ENCODE data around the gene MAP2K2.

DNA sequence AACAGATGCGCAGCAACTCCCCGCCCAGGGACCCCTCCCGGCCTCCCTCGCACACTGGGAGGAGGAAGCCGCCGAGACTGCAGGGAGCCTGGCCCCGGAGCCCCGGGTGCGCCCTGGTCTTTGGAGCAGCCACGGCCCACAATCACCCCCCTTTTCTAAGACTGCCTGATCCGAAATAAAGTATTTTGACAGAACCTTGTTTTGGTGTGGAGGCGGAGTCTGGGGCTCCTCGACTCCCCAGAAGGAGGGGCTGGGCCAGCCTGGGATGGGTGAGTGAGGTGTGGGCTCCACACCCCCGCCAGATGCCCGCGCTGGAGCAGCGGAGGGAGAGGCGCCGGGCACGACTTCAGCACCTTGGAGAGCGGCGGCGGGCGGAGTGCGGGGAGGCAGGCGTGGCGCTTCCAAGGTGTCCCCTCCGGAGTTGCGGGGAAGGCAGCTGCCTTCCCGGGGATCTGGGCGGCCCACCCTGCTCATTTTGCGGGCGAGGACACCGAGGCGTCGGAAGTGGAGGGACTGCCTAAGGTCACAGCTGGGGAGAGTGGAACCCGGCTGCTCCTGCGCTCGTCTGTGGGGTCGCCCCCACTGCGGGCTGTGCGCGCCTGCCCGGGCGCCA is 49.0 kb upstream of the MAP2K2 start:
- TF ChIP-seq REST (IDR thresholded peaks at IDR 0.05; ENCODE audit: insufficient read depth in 1 of 2, low read depth in 2 of 2, low read length in 1 of 2) (peak; percentile 99), POLR2AphosphoS5 (IDR thresholded peaks at IDR 0.05; ENCODE audit: low read depth, low read length) (no peak)
- TF ChIP-seq, protein P1, sequence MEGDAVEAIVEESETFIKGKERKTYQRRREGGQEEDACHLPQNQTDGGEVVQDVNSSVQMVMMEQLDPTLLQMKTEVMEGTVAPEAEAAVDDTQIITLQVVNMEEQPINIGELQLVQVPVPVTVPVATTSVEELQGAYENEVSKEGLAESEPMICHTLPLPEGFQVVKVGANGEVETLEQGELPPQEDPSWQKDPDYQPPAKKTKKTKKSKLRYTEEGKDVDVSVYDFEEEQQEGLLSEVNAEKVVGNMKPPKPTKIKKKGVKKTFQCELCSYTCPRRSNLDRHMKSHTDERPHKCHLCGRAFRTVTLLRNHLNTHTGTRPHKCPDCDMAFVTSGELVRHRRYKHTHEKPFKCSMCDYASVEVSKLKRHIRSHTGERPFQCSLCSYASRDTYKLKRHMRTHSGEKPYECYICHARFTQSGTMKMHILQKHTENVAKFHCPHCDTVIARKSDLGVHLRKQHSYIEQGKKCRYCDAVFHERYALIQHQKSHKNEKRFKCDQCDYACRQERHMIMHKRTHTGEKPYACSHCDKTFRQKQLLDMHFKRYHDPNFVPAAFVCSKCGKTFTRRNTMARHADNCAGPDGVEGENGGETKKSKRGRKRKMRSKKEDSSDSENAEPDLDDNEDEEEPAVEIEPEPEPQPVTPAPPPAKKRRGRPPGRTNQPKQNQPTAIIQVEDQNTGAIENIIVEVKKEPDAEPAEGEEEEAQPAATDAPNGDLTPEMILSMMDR (IDR thresholded peaks at IDR 0.05): no peak
